Ovary (tissue), 3 donors: ENCODE measurements around the gene KDM1A.
"Not testable (repeated sequence)": the region's sequence is repeated elsewhere in the genome, so short reads cannot be mapped to it uniquely, and the experiment has no call there.

Source experiments
- CTCF ChIP-seq, 3 donors: fragments of 450-650 bp in 2 of 3; fragments of 200-600 bp in 1 of 3; IDR thresholded peaks; one replicate each; pipeline versions ENCODE4 v1.5.1 to v1.8.0; 2016 to 2022; ENCODE audit warnings: antibody characterized with exemption in 3 of 3, mild to moderate bottlenecking in 1 of 3
- POLR2A ChIP-seq: fragments of 450-650 bp; IDR thresholded peaks from one replicate; pipeline ENCODE4 v1.6.1; 2017; ENCODE audit warnings: antibody characterized with exemption, mild to moderate bottlenecking, moderate library complexity
- donor health status: DM: no; HTN: no; CAD: no.

- not testable (repeated sequence) for TF ChIP-seq POLR2A; CTCF (IDR thresholded peaks at IDR 0.05)
These were observed 26.0 kb upstream of the KDM1A start for GRCh38 chr1:22993220-22993795.
